ENCODE measurements around the gene DISC1.

DNA sequence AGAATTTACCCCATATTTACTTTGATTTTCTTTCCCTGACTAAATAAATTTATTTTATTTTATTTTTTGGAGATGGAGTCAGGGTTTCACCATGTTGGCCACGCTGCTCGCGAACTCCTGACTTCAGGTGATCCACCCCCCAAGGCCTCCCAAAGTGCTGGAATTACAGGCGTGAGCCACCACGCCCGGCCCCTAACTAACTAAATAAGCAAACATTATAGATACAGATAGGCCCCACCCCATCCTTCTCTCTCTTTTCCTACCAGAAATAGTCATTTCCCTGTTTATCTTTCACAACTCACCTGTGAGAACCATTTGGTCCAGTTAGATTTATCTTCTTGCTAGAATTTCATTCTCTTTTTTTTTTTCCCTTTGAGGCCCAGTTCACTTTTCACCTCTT lies 167.3 kb downstream of the DISC1 start:
- TF ChIP-seq, protein P1, sequence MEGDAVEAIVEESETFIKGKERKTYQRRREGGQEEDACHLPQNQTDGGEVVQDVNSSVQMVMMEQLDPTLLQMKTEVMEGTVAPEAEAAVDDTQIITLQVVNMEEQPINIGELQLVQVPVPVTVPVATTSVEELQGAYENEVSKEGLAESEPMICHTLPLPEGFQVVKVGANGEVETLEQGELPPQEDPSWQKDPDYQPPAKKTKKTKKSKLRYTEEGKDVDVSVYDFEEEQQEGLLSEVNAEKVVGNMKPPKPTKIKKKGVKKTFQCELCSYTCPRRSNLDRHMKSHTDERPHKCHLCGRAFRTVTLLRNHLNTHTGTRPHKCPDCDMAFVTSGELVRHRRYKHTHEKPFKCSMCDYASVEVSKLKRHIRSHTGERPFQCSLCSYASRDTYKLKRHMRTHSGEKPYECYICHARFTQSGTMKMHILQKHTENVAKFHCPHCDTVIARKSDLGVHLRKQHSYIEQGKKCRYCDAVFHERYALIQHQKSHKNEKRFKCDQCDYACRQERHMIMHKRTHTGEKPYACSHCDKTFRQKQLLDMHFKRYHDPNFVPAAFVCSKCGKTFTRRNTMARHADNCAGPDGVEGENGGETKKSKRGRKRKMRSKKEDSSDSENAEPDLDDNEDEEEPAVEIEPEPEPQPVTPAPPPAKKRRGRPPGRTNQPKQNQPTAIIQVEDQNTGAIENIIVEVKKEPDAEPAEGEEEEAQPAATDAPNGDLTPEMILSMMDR (conservative IDR thresholded peaks at IDR 0.05) = no peak
- TF ChIP-seq ZFX (IDR thresholded peaks at IDR 0.05) = no peak
